GM12878 (cell line): ENCODE data around the gene FMNL3. TPM values are rescaled to one million over a fixed set of nuclear protein-coding genes. Genes with fewer than 3 reads are reported as not detected.

Experiments
- ATAC-seq: fragments of 200-7000 bp; cut with Tn5 transposase; 3 replicates; pipeline ENCODE4 v1.9.1; 2020; ENCODE audit warnings: mild to moderate bottlenecking, moderate library complexity
- BruUV-seq: library from RNA; stranded (reverse); fragments of 400-500 nt; replicated peaks from 2 replicates; lab custom pipeline; 2021; lab: Mats Ljungman, UMichigan
- CTCF ChIA-PET: fragments of 300-600 bp; sonication (Branson Sonifier 250); formaldehyde crosslinking; extraction: SDS; loops from one replicate; lab custom pipeline; 2021; ENCODE audit warnings: inconsistent platforms; lab: Yijun Ruan, JAX
- POLR2A ChIA-PET: fragments of 350-600 bp; formaldehyde crosslinking; extraction: SDS; loops from one replicate; lab custom pipeline; 2021; ENCODE audit warnings: inconsistent platforms; lab: Charles Lee
- RAD21 ChIA-PET: fragments of 300-600 bp; sonication (Branson Sonifier 250); formaldehyde crosslinking; loops from one replicate; lab custom pipeline; 2023; ENCODE audit warnings: antibody characterized with exemption; ENCODE audit not compliant: unreplicated experiment; lab: Charles Lee
- SMC1A ChIA-PET: fragments of 300-600 bp; sonication (Branson Sonifier 250); formaldehyde crosslinking; loops from one replicate; lab custom pipeline; 2023; ENCODE audit not compliant: unreplicated experiment, uncharacterized antibody; lab: Charles Lee
- DNase-seq: peaks from one replicate; pipeline ENCODE4 v3.0.0-alpha.2; 2011; ENCODE audit warnings: low read depth, low spot score
- FAIRE-seq: peaks from 3 replicates; lab custom pipeline; 2011; peaks lifted over from hg19 to GRCh38; lab: Jason Lieb, UNC
- H2AFZ ChIP-seq: 2 replicates; pipeline ENCODE4 v1.6.0; 2011; ENCODE audit warnings: low read depth, low read length, control low read depth; ENCODE audit not compliant: control insufficient read depth
- H3K27ac ChIP-seq: 2 replicates; pipeline ENCODE4 v1.5.1; 2011; ENCODE audit warnings: control low read depth; ENCODE audit not compliant: control insufficient read depth, insufficient read depth
- H3K27me3 ChIP-seq, 2 experiments: replicated peaks in 1 of 2; 2 replicates each; pipeline versions ENCODE4 v1.6.0 to v1.6.1; 2011; ENCODE audit warnings: low read length in 1 of 2; ENCODE audit not compliant: control insufficient read depth in 2 of 2, insufficient read depth in 2 of 2
- H3K36me3 ChIP-seq, 2 experiments: 2 replicates each; pipeline ENCODE4 v1.5.1; 2011; ENCODE audit warnings: low read length in 1 of 2; ENCODE audit not compliant: control insufficient read depth in 2 of 2, insufficient read depth in 2 of 2
- H3K4me1 ChIP-seq: 2 replicates; pipeline ENCODE4 v1.6.1; 2011; ENCODE audit warnings: mild to moderate bottlenecking, low read length, moderate library complexity, mixed read lengths; ENCODE audit not compliant: control insufficient read depth, insufficient read depth
- H3K4me2 ChIP-seq: 2 replicates; pipeline ENCODE4 v1.6.0; 2011; ENCODE audit warnings: control low read depth; ENCODE audit not compliant: control insufficient read depth, insufficient read depth
- H3K4me3 ChIP-seq: fragments of 200-600 bp; sonication (generic); 2 replicates; pipeline ENCODE4 v1.5.1; 2016
- H3K79me2 ChIP-seq: 2 replicates; pipeline ENCODE4 v1.6.0; 2011; ENCODE audit warnings: low read length; ENCODE audit not compliant: control insufficient read depth, insufficient read depth
- H3K9ac ChIP-seq: 2 replicates; pipeline ENCODE4 v1.8.0; 2011; ENCODE audit warnings: low read length, control low read depth, mixed read lengths; ENCODE audit not compliant: control insufficient read depth, insufficient read depth
- H3K9me3 ChIP-seq: replicated peaks from 3 replicates; pipeline ENCODE4 v1.5.1; 2011; ENCODE audit warnings: mild to moderate bottlenecking, low read length; ENCODE audit not compliant: control insufficient read depth, insufficient read depth
- H4K20me1 ChIP-seq: 2 replicates; pipeline ENCODE4 v1.6.0; 2011; ENCODE audit not compliant: control insufficient read depth, insufficient read depth
- ETV6 ChIP-seq, 2 experiments: fragments of 450-650 bp in 1 of 2; IDR thresholded peaks in 1 of 2; conservative IDR thresholded peaks in 1 of 2; 2 replicates each; pipeline ENCODE4 v1.6.1; 2014; ENCODE audit warnings: antibody characterized with exemption in 1 of 2, borderline replicate concordance in 1 of 2, low read depth in 1 of 2, mild to moderate bottlenecking in 1 of 2, moderate library complexity in 1 of 2
- IKZF1 ChIP-seq: fragments of 450-650 bp; conservative IDR thresholded peaks from 2 replicates; pipeline ENCODE4 v1.6.1; 2017; ENCODE audit warnings: antibody characterized with exemption, mild to moderate bottlenecking
- JUNB ChIP-seq: IDR thresholded peaks from 2 replicates; pipeline ENCODE4 v1.6.1; 2016; ENCODE audit warnings: antibody characterized with exemption, mild to moderate bottlenecking
- KDM1A ChIP-seq: fragments of 200-600 bp; sonication (generic); IDR thresholded peaks from 2 replicates; pipeline ENCODE4 v1.6.1; 2016; ENCODE audit warnings: borderline replicate concordance
- NFIC ChIP-seq: IDR thresholded peaks from 2 replicates; pipeline ENCODE4 v1.6.1; 2012; ENCODE audit warnings: low read depth, mild to moderate bottlenecking, inconsistent platforms, low read length, moderate library complexity
- SPI1 ChIP-seq: IDR thresholded peaks from 2 replicates; pipeline ENCODE4 v1.6.1; 2011; ENCODE audit warnings: low read depth, mild to moderate bottlenecking, low read length, moderate library complexity, borderline replicate concordance; ENCODE audit not compliant: insufficient read depth
- TCF7 ChIP-seq: IDR thresholded peaks from 2 replicates; pipeline ENCODE4 v1.6.1; 2014; ENCODE audit warnings: antibody characterized with exemption, borderline replicate concordance
- WGBS: methylation state at CpG from one replicate; pipeline ENCODE4 v1.1.6; 2016; ENCODE audit warnings: low lambda C conversion rate; ENCODE audit not compliant: insufficient replicate concordance, insufficient coverage; ENCODE audit errors: missing lambda C conversion rate; 5-methylcytosine and 5-hydroxymethylcytosine counted together
- in situ Hi-C: fragments of 300-500 bp; cut with MboI; formaldehyde crosslinking; loops from 9 replicates; pipeline ENCODE4 v1.14.3; 2018; ENCODE audit warnings: mixed read lengths
- intact Hi-C: fragments of 100-400 bp; cut with micrococcal nuclease; formaldehyde crosslinking; loops from one replicate; pipeline ENCODE4 v1.14.2; 2022; ENCODE audit not compliant: unreplicated experiment
- polyA plus RNA-seq, 11 experiments: library from polyadenylated mRNA; depleted of rRNA in 4 of 11; unstranded in 6 of 11; stranded (reverse) in 5 of 11; fragments of >200 nt; fragmentation: Nextera tagmentation in 4 of 11; fragmentation: Illumina TruSeq in 1 of 11; extraction: Ambion mirVana in 4 of 11; extraction: Trizol in 1 of 11; gene quantifications; 1 replicate in 1 of 11; 2 replicates in 10 of 11; pipeline versions ENCODE4 v1.2.1 to v1.2.3, GENCODE V29; 2011 to 2016; ENCODE audit warnings: inconsistent platforms in 2 of 11, missing spikeins in 2 of 11, low read depth in 1 of 11
- total RNA-seq, 4 experiments: library from RNA; depleted of rRNA in 3 of 4; stranded (reverse); fragments of >200 nt in 3 of 4; fragmentation: Illumina TruSeq in 1 of 4; extraction: Trizol in 1 of 4; gene quantifications; 2 replicates each; pipeline versions ENCODE4 v1.2.1 to v1.2.3, GENCODE V29; 2013 to 2021
- TF ChIP-seq, protein P1 (sequence below): fragments of 450-650 bp; IDR thresholded peaks from 2 replicates; pipeline ENCODE4 v1.6.1; 2017; ENCODE audit warnings: low read depth, mild to moderate bottlenecking, moderate library complexity
- TF ChIP-seq, protein P2 (sequence below): fragments of 450-650 bp; IDR thresholded peaks from 2 replicates; pipeline ENCODE4 v1.6.1; 2017; ENCODE audit warnings: mild to moderate bottlenecking, moderate library complexity

The FMNL3 gene
- total and polyA plus RNA-seq, 10 of the 15 experiments (the other 5 are each of a cell fraction or from before 2014, with no cell fraction given), result 3.0 to 64.9 (median 30.9) TPM

DNA sequence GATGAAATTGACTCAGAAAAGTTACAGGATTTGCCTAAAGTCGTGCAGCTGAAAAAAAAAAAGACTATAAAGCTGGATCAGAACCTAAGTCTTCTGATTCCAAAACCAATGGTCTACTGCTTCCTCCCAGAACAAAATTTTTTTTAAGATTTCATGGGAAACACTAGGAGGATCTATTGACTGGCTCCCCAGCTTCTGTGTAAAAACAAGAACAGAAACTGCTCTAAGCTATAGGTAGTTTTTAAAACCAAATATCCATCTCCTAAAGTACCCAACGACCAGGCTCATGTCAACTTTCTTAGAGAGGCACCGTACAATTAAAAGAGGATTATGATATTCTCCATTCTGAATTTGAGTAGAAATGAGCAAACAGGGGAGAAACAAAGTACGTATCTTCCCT lies 9.4 kb downstream of the FMNL3 start:
- RAD21 ChIA-PET, result interaction anchor here (0.8 to 3.6 kb wide), 11 partner anchors 9 to 47 kb away, joined by 3 to 27 read pairs (median 5); partner anchors contain the start of genes FMNL3 and TMBIM6
- no peak for FAIRE-seq
- intact Hi-C loops, result no loop called here

More for the DNA sequence above, 9.4 kb downstream of the FMNL3 start:
- ChIA-PET CTCF (interaction anchor here (0.7 to 3.7 kb wide), 14 partner anchors 8 to 339 kb away, joined by 3 to 30 read pairs (median 5); partner anchors contain the start of gene FMNL3), POLR2A (interaction anchor here (0.6 to 5.9 kb wide), 11 partner anchors 8 to 122 kb away, joined by 3 to 100 read pairs (median 4); no protein-coding TSS in a partner anchor), SMC1A (interaction anchor here (0.9 to 6.2 kb wide), 12 partner anchors 9 to 72 kb away, joined by 3 to 59 read pairs (median 10); no protein-coding TSS in a partner anchor)
- 25% methylated on average over 4 of the region's 4 CpGs for WGBS
- Histone ChIP-seq H4K20me1 (no peaks in the 10 kb centered on the region), H3K4me2 (peak overlapping the region; percentile 98), H3K4me1 (peaks cover 43% of the 10 kb centered on the region), H3K27ac (peak overlapping the region; percentile 91), H3K9me3 (no peaks in the 10 kb centered on the region), H3K79me2 (peaks cover 89% of the 10 kb centered on the region), H3K36me3 (no peaks in the 10 kb centered on the region), H3K9ac (peak overlapping the region; percentile 66), H3K4me3 (peak overlapping the region; percentile 54), H3K27me3 (no peaks in the 10 kb centered on the region), H2AFZ (no peak overlapping the region)
- DNase-seq (no peak), ATAC-seq (peak; percentile 26)
- TSS peak; percentile 5 for BruUV-seq
- in situ Hi-C loops, result no loop called here
- TF ChIP-seq IKZF1 (peak; percentile 24), KDM1A (no peak), ETV6 (conservative IDR thresholded peaks at IDR 0.05 in 1 of 2, IDR thresholded peaks at IDR 0.05 in 1 of 2; ENCODE audit: borderline replicate concordance in 1 of 2, low read depth in 1 of 2) (no peak), NFIC (0 out of 2 replicates have a peak, but pooled peaks have one; percentile 43), SPI1 (peak; percentile 67; the same call in 1 of the 2 replicates), JUNB (peak; percentile 29; the same call in 1 of the 2 replicates), TCF7 (no peak)
- TF ChIP-seq, protein P1, sequence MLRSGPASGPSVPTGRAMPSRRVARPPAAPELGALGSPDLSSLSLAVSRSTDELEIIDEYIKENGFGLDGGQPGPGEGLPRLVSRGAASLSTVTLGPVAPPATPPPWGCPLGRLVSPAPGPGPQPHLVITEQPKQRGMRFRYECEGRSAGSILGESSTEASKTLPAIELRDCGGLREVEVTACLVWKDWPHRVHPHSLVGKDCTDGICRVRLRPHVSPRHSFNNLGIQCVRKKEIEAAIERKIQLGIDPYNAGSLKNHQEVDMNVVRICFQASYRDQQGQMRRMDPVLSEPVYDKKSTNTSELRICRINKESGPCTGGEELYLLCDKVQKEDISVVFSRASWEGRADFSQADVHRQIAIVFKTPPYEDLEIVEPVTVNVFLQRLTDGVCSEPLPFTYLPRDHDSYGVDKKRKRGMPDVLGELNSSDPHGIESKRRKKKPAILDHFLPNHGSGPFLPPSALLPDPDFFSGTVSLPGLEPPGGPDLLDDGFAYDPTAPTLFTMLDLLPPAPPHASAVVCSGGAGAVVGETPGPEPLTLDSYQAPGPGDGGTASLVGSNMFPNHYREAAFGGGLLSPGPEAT, result peak; percentile 24; the same call in 1 of the 2 replicates
- TF ChIP-seq, protein P2, sequence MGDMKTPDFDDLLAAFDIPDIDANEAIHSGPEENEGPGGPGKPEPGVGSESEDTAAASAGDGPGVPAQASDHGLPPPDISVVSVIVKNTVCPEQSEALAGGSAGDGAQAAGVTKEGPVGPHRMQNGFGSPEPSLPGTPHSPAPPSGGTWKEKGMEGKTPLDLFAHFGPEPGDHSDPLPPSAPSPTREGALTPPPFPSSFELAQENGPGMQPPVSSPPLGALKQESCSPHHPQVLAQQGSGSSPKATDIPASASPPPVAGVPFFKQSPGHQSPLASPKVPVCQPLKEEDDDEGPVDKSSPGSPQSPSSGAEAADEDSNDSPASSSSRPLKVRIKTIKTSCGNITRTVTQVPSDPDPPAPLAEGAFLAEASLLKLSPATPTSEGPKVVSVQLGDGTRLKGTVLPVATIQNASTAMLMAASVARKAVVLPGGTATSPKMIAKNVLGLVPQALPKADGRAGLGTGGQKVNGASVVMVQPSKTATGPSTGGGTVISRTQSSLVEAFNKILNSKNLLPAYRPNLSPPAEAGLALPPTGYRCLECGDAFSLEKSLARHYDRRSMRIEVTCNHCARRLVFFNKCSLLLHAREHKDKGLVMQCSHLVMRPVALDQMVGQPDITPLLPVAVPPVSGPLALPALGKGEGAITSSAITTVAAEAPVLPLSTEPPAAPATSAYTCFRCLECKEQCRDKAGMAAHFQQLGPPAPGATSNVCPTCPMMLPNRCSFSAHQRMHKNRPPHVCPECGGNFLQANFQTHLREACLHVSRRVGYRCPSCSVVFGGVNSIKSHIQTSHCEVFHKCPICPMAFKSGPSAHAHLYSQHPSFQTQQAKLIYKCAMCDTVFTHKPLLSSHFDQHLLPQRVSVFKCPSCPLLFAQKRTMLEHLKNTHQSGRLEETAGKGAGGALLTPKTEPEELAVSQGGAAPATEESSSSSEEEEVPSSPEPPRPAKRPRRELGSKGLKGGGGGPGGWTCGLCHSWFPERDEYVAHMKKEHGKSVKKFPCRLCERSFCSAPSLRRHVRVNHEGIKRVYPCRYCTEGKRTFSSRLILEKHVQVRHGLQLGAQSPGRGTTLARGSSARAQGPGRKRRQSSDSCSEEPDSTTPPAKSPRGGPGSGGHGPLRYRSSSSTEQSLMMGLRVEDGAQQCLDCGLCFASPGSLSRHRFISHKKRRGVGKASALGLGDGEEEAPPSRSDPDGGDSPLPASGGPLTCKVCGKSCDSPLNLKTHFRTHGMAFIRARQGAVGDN, result 0 out of 2 replicates have a peak, but pooled peaks have one; percentile 34
